Calu3 (cell line): ENCODE results near the gene LINC01488. TPM values are rescaled to one million over a fixed set of nuclear protein-coding genes. Genes with fewer than 3 reads are reported as not detected.

Experiments
- BruUV-seq: library from RNA; stranded (reverse); fragments of 400-500 nt; replicated peaks from 2 replicates; lab custom pipeline; 2021; lab: Mats Ljungman, UMichigan
- CTCF ChIA-PET: fragments of 300-600 bp; sonication (Branson Sonifier 250); formaldehyde crosslinking; loops from one replicate; lab custom pipeline; 2022; ENCODE audit warnings: antibody characterized with exemption; lab: Charles Lee
- DNase-seq: peaks from one replicate; pipeline ENCODE4 v3.0.0; 2022
- H3K27ac Mint-ChIP-seq: one replicate; pipeline ENCODE4 v1.8.0; 2022; ENCODE audit warnings: mixed read lengths; ENCODE audit not compliant: unreplicated experiment
- H3K27me3 Mint-ChIP-seq: one replicate; pipeline ENCODE4 v1.8.0; 2022; ENCODE audit warnings: mixed read lengths; ENCODE audit not compliant: unreplicated experiment
- H3K36me3 Mint-ChIP-seq: one replicate; pipeline ENCODE4 v1.8.0; 2022; ENCODE audit warnings: mild to moderate bottlenecking, moderate library complexity, mixed read lengths; ENCODE audit not compliant: insufficient read depth, unreplicated experiment
- H3K4me1 Mint-ChIP-seq: one replicate; pipeline ENCODE4 v1.8.0; 2022; ENCODE audit warnings: mild to moderate bottlenecking, low read depth, mixed read lengths; ENCODE audit not compliant: unreplicated experiment
- H3K4me3 Mint-ChIP-seq: one replicate; pipeline ENCODE4 v1.8.0; 2022; ENCODE audit warnings: mild to moderate bottlenecking, low read depth, moderate library complexity, mixed read lengths; ENCODE audit not compliant: unreplicated experiment
- H3K9me3 Mint-ChIP-seq: one replicate; pipeline ENCODE4 v1.8.0; 2022; ENCODE audit warnings: low read depth, mixed read lengths; ENCODE audit not compliant: unreplicated experiment
- intact Hi-C: fragments of 100-400 bp; cut with micrococcal nuclease; formaldehyde crosslinking; loops from one replicate; pipeline ENCODE4 v1.10.0; 2022; ENCODE audit not compliant: unreplicated experiment
- total RNA-seq: library from RNA; stranded (reverse); gene quantifications from 2 replicates; pipeline ENCODE4 v1.2.3, GENCODE V29; 2022
- TF ChIP-seq, protein P1 (sequence below): fragments of 200-600 bp; IDR thresholded peaks from one replicate; pipeline ENCODE4 v1.8.0; 2022; ENCODE audit warnings: antibody characterized with exemption; ENCODE audit not compliant: unreplicated experiment

The LINC01488 gene
- total RNA-seq, 1 experiment from 2014 or later, result not detected

DNA sequence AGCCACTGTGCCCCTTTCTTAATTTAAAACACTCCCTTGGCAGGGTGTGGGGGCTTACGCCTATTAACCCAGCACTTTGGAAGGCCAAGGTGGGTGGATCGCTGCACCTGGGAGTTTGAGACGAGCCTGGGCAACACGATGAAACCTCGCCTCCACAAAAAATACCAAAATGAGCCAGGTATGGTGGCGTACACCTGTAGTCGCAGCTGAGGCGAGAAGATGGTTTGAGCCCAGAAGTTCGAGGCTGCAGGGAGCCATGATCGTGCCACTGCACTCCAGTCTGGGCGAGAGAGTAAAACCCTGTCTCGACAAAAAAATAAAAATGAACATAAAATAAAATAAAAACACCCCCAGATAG, 45.0 kb downstream of the LINC01488 start:
- CTCF ChIA-PET, result no interaction called here
- intact Hi-C loops, result no loop called here
- no peaks in the 10 kb centered on the region for H3K4me1 Mint-ChIP-seq
- H3K27me3 Mint-ChIP-seq, result peaks cover 22% of the 10 kb centered on the region
- no peak for DNase-seq
- TF ChIP-seq, protein P1, sequence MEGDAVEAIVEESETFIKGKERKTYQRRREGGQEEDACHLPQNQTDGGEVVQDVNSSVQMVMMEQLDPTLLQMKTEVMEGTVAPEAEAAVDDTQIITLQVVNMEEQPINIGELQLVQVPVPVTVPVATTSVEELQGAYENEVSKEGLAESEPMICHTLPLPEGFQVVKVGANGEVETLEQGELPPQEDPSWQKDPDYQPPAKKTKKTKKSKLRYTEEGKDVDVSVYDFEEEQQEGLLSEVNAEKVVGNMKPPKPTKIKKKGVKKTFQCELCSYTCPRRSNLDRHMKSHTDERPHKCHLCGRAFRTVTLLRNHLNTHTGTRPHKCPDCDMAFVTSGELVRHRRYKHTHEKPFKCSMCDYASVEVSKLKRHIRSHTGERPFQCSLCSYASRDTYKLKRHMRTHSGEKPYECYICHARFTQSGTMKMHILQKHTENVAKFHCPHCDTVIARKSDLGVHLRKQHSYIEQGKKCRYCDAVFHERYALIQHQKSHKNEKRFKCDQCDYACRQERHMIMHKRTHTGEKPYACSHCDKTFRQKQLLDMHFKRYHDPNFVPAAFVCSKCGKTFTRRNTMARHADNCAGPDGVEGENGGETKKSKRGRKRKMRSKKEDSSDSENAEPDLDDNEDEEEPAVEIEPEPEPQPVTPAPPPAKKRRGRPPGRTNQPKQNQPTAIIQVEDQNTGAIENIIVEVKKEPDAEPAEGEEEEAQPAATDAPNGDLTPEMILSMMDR, result no peak
- no TSS peak for BruUV-seq
- no peak overlapping the region for H3K27ac Mint-ChIP-seq
- H3K9me3 Mint-ChIP-seq, result no peaks in the 10 kb centered on the region
- no peak overlapping the region for H3K4me3 Mint-ChIP-seq
- no peaks in the 10 kb centered on the region for H3K36me3 Mint-ChIP-seq

DNA sequence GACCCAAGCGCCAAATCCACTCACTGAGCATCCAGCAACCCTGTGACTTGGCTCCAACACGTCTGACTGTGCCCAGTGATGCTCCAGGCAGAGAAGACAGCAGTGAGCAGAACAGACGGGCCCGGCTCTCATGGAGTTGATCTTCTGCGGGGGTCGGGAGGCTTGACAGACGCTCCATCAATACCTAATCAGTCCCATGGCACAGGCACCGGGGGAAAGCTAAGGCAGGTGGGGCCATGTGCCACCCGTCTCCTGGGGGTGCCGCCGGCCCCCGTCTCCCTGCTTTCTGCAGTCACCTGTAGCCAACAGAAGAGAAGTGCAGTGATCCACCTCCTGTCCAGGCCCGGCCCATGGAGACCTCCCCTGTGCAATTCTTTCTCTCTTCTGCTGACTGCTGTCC, 47.5 kb downstream of the LINC01488 start:
- no peak overlapping the region for H3K4me3 Mint-ChIP-seq
- H3K9me3 Mint-ChIP-seq, result no peaks in the 10 kb centered on the region
- H3K36me3 Mint-ChIP-seq, result no peaks in the 10 kb centered on the region
- CTCF ChIA-PET, result no interaction called here
- H3K4me1 Mint-ChIP-seq, result no peaks in the 10 kb centered on the region
- TF ChIP-seq, protein P1, result no peak
- intact Hi-C loops, result no loop called here
- no peak overlapping the region for H3K27ac Mint-ChIP-seq
- peaks cover 32% of the 10 kb centered on the region for H3K27me3 Mint-ChIP-seq
- no peak for DNase-seq
- no TSS peak for BruUV-seq

DNA sequence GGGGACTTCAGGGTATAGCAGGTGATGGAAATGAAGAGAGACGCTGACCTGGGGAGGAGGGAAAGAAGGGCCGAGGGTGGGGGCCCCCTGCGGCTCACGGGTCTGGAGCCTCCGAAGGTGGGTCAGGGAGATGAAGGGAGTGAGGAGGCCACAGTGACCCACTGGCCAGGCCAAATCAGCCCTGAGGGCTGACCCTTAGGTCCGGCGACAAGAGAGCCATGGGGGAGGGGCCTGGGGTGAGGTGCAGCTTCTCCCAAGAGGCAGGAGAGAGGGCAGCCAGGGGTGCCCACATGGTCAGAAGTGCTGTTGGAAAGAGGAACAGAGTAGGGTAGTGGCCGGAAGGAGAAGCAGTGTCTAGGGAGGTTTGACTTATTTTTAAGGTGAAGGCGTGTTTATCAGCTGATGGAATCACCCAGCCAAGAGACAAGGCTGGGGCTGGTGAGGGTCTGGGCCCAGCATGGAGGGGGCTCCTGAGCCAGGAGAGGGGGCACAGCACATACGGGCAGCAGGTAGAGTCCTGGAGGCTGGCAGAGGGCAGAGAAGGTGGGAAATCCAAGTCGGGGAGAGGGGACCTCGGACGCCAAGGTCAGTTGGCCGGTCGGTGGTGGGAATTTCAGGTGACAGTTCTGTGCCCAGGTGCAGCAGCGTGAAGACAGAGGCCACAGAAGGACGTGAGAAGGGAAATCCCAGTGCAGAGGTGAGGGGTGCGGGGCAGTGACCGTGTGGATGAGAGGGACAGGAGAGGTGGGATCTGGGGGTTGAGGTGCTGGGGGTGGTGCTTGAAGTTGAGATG, 49.0 kb downstream of the LINC01488 start:
- intact Hi-C loops, result no loop called here
- no peaks in the 10 kb centered on the region for H3K36me3 Mint-ChIP-seq
- DNase-seq, result no peak
- H3K4me1 Mint-ChIP-seq, result no peaks in the 10 kb centered on the region
- H3K4me3 Mint-ChIP-seq, result no peak overlapping the region
- no TSS peak for BruUV-seq
- no peak overlapping the region for H3K27ac Mint-ChIP-seq
- CTCF ChIA-PET, result no interaction called here
- H3K9me3 Mint-ChIP-seq, result no peaks in the 10 kb centered on the region
- TF ChIP-seq, protein P1, result no peak
- peaks cover 32% of the 10 kb centered on the region for H3K27me3 Mint-ChIP-seq

DNA sequence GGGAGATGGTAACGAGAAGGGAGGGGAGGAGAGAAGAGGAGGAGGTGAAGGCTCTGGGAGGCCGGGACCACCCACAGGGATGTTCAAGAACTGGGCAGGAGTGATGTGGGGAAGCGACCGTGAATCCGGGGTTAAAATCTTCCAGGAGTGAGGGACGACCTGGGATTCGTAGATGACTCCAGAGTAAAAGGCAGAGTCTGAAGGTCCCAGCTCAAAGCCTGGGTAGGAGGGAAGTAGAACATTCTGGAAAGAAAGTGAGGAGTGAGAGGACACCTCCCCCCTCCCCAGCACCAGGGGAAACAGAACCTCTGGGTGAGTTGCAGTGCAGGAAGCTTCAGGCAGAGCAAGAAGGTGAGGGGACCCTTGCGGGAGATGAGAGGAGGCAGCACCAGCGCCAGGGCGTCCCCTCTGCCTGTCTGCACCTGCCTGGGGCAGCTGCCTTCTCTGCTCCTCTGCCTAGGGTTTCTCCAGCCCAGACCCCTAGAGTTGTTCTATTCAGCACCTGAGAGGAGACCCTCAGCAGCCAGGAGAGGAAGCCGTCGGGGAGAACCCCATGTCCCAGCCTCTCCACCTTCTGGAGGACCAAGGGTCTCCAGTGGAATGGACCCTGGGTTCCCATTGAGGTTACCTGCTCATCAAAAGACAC, 49.7 kb downstream of the LINC01488 start:
- H3K27me3 Mint-ChIP-seq, result peaks cover 32% of the 10 kb centered on the region
- H3K4me1 Mint-ChIP-seq, result no peaks in the 10 kb centered on the region
- no TSS peak for BruUV-seq
- CTCF ChIA-PET, result no interaction called here
- no peaks in the 10 kb centered on the region for H3K36me3 Mint-ChIP-seq
- no peak overlapping the region for H3K4me3 Mint-ChIP-seq
- H3K27ac Mint-ChIP-seq, result no peak overlapping the region
- TF ChIP-seq, protein P1, result no peak
- no peaks in the 10 kb centered on the region for H3K9me3 Mint-ChIP-seq
- intact Hi-C loops, result no loop called here
- DNase-seq, result no peak
